GM19023 (cell line): ENCODE results near the gene GALNT2.

Experiments
- ATAC-seq: cut with Tn5 transposase; IDR thresholded peaks from one replicate; pipeline ENCODE4 v1.9.1; 2021; ENCODE audit warnings: mild to moderate bottlenecking, moderate library complexity; ENCODE audit not compliant: unreplicated experiment

Gene GALNT2

GRCh38 chr1:230174471-230175162 lies 107.6 kb downstream of the GALNT2 start:
- ATAC-seq: no peak

DNA sequence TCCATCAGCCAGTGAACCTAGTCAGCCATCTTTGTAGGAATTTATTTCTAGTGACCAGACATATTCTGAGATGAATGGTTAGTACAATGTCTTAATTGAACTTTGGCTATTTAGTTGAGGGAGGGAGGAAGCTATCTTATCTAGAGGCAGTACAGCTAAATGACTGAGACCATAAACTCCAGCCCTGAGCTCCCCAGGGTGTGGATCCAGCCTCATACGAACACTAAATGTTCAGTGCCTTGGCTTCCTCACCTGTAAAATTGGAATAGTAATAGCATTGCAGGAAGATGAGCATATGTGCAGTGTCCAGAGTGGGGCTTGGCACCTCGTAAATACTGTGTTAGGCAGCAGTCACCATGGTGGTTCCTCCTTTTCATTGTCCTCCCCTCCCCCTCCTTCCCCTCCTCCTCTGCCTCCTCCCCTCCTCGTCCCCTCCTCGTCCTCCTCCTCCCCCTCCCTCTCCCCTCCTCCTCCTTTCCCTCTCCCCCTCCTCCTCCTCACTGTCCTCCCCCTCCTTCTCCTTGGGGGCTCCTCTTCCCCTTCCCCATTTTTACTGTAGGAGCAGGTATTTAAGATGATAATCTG lies 108.2 kb downstream of the GALNT2 start:
- ATAC-seq: no peak

DNA sequence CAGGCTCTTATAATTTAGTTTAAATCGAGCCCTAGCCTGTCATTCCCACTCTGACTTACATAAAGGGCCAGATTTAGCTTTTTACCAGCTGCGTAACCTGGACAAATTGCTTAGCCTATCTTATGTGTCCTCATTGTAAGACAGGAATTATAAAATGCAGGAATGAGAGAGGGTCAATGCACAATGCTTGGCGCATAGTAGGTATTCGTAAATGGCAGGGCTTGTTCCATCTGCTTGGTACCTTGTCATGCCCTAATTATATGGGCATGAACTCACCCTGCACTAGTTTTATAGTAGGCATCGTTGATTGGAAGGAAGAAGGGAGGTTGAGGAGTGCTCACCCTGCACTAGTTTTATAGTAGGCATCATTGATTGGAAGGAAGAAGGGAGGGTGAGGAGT lies 108.8 kb downstream of the GALNT2 start:
- no peak for ATAC-seq

GRCh38 chr1:230176326-230176725 lies 109.3 kb downstream of the GALNT2 start:
- no peak for ATAC-seq

GRCh38 chr1:230176871-230177411 lies 109.9 kb downstream of the GALNT2 start:
- no peak for ATAC-seq

DNA sequence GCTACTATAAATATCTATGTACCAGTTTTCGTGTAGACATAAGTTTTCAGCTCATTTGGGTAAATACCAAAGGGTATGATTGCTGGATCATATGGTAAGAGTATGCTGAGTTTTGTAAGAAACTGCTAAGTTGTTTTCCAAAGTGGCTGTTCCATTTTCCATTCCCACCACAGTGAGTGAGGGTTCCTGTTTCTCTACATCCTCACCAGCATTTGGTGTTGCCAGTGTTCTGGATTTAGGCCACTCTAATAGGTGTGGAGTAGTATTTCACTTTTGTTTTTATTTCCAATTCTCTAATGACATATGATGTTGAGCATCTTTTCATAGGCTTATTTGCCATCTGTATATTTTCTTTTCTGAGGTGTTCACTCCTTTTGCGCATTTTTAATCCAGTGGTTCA lies 112.2 kb downstream of the GALNT2 start:
- ATAC-seq: no peak

GRCh38 chr1:230185076-230186001 lies 118.3 kb downstream of the GALNT2 start:
- no peak for ATAC-seq

DNA sequence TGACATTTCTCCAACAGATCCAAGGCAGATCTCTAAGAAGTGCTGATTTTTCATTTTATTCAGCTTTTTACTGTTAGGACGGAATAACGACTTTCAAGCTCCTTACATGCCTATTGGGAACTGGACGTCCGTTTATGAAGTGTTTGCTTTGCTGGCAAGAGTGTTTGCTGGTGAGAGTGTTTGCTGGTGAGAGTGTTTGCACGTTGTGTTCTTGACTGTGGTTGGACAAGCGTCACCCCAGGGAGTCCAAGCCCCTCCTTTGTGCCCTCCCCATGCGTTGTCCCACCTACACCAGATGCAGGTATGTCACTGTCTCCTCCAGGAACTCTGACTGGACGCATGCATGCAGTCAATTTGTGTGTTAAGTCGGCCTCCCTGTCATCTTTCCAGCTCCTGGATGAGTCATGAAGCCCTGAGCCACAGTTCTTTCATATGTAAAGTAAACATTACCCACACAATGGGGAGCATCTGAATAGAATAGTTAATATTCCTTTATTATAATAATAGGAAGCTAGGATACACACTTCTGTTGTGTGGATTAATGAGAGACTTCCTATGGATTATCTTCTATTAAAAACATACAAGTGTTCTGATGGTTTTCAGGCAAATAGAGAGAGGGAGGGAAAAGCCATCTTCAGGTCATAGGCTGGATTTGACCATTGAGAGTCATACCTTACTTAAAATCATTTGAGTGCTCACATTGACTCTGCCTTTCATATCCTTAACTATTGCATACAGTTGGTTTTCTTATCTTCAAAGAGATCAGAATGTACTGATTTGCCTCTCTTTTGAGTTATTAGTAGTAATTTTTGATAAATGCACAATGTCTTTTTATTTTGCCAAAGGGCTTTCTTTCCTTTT lies 119.2 kb downstream of the GALNT2 start:
- ATAC-seq: no peak

GRCh38 chr1:230186874-230187273 lies 119.8 kb downstream of the GALNT2 start:
- ATAC-seq: no peak

GRCh38 chr1:230187290-230187689 lies 120.3 kb downstream of the GALNT2 start:
- no peak for ATAC-seq

- ATAC-seq: no peak
These were observed 121.8 kb downstream of the GALNT2 start for GRCh38 chr1:230188826-230189225.

DNA sequence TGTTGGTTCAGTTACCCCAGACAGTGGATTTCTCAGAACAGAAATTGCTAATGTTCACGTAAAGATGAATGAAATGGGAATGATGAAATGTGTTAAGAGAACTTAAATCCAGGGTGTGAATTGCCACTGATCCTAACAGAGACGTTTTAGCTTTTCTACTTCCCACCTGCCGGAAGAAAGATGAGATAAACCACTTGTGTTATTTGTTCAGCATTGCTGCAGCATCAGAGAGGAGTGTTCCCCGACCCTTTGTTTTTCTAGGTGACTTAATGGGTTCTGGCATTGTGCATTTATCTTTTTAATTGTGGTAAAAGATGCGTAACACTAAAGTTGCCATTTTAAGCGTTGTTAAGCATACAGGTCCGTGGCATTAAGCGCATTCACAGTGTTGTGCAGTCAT lies 122.3 kb downstream of the GALNT2 start:
- ATAC-seq: no peak

GRCh38 chr1:230189824-230190223 lies 122.8 kb downstream of the GALNT2 start:
- no peak for ATAC-seq

DNA sequence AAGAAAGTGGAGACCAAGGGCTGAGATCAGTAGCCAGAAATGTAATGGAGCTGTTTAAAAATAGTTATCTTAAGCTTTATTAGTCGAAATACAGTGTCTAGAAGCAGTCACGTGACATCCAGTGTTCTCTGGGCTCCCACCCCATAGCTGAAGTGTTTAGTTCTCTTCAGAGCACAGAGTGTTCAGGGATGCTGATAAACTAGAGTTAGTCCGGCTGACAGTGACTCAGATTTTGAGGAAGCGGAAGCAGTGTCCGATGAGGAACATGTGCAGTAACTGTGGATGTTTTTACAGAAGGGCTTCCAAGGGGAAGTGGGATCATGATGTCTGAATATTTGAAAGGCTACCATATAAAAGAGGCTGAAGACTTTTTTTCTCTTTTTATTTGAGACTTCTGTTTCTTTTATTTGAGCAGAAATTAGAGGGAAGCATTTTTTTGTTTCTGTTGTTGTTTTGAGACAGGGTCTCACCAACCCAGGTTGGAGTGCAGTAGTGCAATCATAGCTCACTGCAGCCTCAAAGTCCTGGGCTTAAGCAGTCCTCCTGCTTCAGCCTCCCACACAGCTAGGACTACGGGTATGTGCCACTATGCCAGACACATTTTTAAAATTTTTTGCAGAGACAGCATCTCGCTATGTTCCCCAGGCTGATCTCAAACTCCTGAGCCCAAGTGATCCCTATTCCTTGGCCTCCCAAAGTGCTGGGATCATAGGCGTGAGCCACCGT lies 124.2 kb downstream of the GALNT2 start:
- no peak for ATAC-seq

DNA sequence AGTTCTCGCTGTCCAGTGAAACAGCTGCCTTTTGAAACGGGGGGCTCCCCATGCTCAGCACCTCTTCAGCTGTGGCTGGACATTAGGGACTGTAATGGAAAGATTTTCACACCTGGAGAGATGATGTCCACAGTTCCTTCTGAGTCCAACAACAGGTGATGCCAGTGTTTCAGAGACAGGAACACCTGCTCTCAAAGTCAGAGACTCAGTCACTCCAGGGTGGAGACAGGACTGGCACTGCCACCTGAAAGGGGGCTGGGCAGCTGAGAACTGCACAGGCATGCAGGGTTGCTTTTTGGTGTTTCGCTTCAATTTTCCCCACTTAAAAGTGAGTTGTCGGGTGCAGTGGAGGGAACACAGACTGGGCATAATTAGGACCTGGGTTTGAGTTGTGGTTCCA lies 124.8 kb downstream of the GALNT2 start:
- no peak for ATAC-seq

GRCh38 chr1:230194525-230194924 lies 127.5 kb downstream of the GALNT2 start:
- ATAC-seq: no peak

DNA sequence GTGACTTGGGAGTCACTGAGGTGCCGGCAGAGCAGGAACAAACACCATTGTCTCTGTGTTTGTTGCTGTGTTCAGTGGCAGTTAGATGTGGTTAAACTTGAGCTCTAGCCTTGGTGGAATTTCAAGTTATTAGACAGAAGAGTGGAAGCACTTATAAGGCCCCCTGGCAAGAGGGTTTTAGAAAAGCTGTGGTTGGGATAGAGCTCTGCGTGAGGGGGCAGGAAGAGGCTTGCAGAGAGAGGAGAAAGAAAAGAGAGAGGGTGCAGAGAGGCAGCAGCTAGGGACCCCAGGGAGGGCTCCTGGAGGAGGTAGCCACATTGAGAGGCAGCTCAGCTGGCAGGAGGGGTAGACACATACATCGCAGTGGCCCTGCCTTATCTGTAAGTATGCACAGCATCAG lies 128.2 kb downstream of the GALNT2 start:
- no peak for ATAC-seq

DNA sequence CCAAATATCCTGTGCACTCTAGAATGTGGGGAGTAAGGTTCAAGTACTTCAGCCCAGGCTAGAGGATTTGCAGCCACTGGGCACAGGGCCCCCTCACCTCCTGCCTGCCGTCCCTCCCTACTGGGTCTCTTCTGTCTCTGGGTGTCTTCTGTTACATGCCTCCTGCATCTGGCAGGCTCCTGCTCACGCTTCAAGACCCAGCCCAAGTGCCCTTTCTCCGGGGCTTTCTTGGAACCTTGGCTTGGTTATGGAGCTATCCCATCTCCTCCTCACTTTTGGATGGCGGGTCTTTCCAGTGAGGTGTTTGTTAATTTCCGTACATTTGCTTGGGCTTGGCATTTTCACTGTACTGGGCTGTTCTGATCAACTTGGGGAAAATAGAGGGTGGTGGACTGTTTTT lies 129.0 kb downstream of the GALNT2 start:
- no peak for ATAC-seq

- ATAC-seq: no peak
These were observed 130.9 kb downstream of the GALNT2 start for GRCh38 chr1:230197644-230198567.
